Fibroblast of the aortic adventitia (primary cell): ENCODE data around the gene ZFAND3. TPM values are rescaled to one million over a fixed set of nuclear protein-coding genes. Genes with fewer than 3 reads are reported as not detected.

Source experiments
- DNase-seq: peaks from one replicate; pipeline ENCODE4 v3.0.0-alpha.2; 2010; ENCODE audit warnings: low read depth
- H3K4me3 ChIP-seq: 2 replicates; pipeline ENCODE4 v1.5.1; 2011; ENCODE audit warnings: low read depth, mild to moderate bottlenecking, control low read depth, low read length, moderate library complexity
- total RNA-seq: library from RNA; depleted of rRNA; stranded (reverse); fragments of >200 nt; gene quantifications from 2 replicates; pipeline ENCODE4 v1.2.3, GENCODE V29; 2012; ENCODE audit warnings: low replicate concordance
- TF ChIP-seq, protein P1 (sequence below): IDR thresholded peaks from 2 replicates; pipeline ENCODE4 v1.5.1; 2011; ENCODE audit warnings: mild to moderate bottlenecking, low read length, control low read depth, inconsistent platforms; ENCODE audit not compliant: insufficient read depth

ZFAND3 gene
- total RNA-seq, 1 donor = 31.3 TPM

DNA sequence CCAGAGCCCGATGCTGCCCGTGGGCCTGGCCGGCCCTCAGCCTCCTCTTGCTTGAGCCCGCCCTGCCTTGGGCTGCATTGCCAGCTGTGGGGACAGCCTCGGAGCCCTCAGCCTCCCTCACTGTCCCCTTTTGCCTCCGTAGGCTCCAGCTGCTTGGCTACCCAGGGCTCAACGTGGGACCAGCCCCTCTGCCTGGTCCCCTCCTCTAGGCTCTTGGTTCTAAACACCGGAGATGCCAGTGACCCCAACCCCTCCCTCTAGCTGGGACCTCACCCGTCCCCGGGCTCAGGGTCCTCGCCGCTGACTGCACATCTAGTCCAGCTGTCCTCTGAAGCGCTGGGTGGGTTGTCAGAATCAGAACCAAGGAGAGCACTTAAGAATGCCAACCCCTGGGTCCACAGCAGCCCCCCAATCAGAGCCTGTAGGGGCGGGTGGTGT lies 345.2 kb downstream of the ZFAND3 start:
- no peak overlapping the region for H3K4me3 ChIP-seq
- DNase-seq = no peak
- TF ChIP-seq, protein P1, sequence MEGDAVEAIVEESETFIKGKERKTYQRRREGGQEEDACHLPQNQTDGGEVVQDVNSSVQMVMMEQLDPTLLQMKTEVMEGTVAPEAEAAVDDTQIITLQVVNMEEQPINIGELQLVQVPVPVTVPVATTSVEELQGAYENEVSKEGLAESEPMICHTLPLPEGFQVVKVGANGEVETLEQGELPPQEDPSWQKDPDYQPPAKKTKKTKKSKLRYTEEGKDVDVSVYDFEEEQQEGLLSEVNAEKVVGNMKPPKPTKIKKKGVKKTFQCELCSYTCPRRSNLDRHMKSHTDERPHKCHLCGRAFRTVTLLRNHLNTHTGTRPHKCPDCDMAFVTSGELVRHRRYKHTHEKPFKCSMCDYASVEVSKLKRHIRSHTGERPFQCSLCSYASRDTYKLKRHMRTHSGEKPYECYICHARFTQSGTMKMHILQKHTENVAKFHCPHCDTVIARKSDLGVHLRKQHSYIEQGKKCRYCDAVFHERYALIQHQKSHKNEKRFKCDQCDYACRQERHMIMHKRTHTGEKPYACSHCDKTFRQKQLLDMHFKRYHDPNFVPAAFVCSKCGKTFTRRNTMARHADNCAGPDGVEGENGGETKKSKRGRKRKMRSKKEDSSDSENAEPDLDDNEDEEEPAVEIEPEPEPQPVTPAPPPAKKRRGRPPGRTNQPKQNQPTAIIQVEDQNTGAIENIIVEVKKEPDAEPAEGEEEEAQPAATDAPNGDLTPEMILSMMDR = no peak

DNA sequence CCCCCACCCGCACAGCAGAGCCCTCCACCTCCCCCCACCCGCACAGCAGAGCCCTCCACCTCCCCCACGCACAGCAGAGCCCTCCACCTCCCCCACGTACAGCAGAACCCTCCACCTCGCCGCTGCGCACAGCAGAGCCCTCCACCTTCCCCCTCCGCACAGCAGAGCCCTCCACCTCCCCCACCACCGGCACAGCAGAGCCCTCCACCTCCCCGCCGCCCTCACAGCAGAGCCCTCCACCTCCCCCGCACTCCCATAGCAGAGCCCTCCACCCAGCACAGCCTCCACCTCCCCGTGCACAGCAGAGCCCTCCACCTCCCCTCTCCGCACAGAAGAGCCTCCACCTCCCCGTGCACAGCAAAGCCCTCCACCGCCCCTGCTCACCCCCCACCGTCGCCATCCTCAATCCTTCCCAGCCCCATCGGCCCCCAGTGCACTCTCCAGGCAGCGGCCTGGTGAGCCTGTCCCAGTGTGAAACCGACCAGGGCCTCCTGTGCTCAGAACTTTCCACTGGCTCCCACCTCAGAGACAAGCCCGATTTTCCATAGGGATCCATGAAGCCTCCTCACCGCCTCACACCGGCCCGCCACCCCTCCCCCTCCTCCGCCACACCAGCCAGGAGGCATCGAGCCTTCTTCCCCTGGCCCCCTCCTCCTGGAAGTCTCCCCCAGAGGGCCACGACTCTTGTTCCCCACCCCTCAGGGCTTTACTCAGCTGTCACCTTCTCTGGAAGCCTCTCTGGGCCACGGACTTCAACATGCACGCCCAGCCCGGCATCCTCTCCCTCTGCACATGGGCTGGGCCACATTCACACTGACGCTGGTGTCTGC lies 347.1 kb downstream of the ZFAND3 start:
- no peak overlapping the region for H3K4me3 ChIP-seq
- DNase-seq = no peak
- TF ChIP-seq, protein P1 = no peak

DNA sequence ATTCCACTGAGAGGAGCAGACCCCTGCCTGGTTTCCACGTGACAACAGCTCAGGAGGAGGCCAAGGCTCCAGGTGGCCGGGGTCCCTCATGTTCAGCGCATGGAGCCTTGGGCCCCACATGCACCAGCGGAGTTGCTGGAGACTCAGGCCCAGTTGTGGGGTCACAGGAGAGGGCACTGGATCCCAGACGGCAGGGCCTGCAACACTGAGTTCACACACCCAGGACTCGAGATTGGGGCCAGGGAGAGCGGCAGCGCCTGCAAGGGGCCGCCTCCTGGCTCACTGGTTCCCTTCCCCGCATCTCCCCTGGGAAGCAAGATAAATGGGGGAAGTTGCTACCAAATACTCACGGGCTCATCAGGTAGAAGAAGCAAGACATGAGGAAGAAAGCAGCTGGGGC lies 348.1 kb downstream of the ZFAND3 start:
- TF ChIP-seq, protein P1 = no peak
- DNase-seq = no peak
- no peak overlapping the region for H3K4me3 ChIP-seq

DNA sequence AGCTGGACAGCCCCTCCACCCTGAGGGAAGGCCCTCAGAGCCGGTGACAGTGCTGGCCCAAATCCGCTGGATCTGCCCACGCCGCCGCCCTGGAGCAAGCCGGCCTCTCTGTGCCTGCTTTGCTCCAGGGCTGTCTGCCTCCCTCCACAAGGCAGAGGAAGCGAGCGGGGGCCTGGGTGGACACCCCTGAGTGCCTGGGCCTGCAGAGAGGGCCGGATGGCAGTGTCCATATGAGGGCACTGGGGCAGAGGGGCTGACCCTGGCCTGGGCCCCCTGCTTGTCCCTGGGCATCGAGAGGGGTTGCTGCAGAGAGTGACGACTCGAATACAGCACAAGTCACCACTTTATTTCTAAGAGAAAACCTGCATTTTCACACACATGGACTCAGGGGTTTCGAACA lies 348.6 kb downstream of the ZFAND3 start:
- H3K4me3 ChIP-seq = no peak overlapping the region
- TF ChIP-seq, protein P1 = no peak
- DNase-seq = no peak

DNA sequence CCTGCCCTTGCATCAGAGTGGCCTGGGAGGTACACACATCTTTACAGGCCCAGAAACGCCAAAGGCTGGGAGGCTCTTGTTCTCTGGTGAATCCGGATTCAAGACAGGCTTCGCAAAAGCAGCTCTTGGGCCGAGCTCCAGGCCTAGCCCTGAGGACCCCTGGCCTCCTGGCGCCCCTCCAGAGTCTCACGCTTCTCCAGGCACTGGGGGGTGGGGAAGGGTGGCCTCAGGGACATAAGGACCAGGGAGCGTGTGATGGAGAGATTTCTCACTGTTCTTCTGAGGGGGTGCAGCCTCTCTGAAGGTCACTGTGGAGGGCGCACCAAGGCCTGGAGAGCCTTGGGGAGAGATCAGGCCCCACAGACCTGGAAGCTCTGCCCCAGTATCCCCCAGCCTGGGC lies 349.2 kb downstream of the ZFAND3 start:
- H3K4me3 ChIP-seq = no peak overlapping the region
- no peak for DNase-seq
- TF ChIP-seq, protein P1 = no peak

DNA sequence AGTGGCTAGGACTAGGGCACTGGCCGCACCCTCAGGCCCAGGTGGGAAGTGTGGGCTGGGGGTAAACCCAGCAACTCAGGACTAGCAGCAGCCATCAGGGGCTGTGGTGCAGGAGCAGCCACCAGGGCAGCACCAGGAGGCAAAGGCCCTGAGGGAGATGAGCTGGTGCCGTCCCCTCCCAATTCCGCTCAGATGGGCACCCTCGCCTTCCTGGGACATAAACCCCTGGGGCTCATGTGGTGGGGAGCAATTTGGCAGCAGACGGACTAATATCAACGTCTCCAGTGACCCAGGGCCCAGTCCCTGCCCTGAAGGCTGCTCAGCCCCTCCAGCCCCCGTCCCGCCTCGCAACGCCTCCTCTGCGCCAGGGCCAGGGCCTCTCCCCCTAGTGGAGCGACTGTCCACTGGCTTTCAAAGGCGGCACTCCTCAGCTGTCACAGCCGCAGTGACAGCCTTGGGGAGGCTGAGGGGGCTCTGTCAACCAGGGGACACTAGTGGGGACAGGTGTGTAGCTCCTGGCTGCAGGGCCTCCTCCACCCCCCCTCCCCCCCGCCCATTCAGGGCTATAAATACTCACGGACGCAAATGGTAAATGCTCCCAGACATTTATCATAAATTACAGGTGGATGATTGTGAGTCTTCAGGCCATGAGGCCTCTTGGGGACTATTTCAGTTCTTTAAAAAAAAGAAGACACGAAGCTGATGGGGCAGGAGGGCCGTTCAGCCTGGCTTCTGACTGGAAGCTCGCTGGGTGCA lies 349.9 kb downstream of the ZFAND3 start:
- no peak for DNase-seq
- TF ChIP-seq, protein P1 = no peak
- H3K4me3 ChIP-seq = no peak overlapping the region
